ENCODE data around the gene ESX1.

Gene ESX1

DNA sequence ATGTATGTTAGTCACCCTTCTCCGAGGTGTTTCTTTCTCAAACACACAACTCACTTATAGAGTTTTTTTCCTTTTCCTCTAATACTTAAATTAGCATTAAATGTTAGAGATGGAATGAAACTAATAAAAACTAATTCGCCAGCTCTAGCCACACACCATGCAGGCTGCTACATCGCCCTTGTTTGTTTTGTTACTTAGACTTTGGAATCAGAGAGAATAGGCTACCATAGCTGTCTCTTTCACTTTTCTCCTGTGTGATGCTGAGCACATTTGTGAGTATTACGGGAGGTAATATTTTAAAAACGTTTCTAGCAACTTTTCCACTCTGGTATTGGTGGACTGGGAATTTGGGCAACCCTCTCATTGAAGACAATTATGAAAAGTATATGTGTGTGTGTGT, 43.5 kb downstream of the ESX1 start:
- Histone ChIP-seq H3K9me3 (ENCODE audit: severe bottlenecking) (no peaks in the 10 kb centered on the region), H3K27ac (ENCODE audit: poor library complexity, severe bottlenecking) (no peak overlapping the region), H3K4me3 (ENCODE audit: severe bottlenecking) (no peak overlapping the region), H3K27me3 (ENCODE audit: insufficient read depth, poor library complexity, severe bottlenecking) (no peaks in the 10 kb centered on the region), H3K36me3 (ENCODE audit: low read depth) (no peaks in the 10 kb centered on the region), H3K4me1 (ENCODE audit: insufficient read depth, poor library complexity, severe bottlenecking) (no peaks in the 10 kb centered on the region)
- no peak for DNase-seq (ENCODE audit: low spot score)
- ATAC-seq (ENCODE audit: low read depth): no peak
- TF ChIP-seq CTCF (IDR thresholded peaks at IDR 0.05; ENCODE audit: poor library complexity, severe bottlenecking): no peak

DNA sequence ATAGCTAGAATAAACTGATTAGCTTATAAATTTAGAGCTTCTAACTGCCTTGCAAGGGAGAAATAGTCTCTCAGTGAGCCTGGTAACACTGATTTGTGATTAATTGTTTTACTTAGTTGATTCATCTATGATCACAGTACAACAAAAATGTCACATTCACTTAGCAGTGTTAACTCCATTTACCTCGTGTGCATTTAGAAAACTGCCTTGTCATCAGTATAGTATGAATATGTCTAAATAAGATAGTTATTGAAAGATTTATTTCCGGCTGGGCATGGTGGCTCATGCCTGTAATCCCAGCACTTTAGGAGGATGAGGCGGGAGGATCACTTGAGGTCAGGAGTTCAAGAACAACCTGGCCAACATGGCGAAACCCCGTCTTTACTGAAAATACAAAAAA, 49.2 kb downstream of the ESX1 start:
- no peaks in the 10 kb centered on the region for H3K4me1 ChIP-seq (ENCODE audit: insufficient read depth, poor library complexity, severe bottlenecking)
- no peaks in the 10 kb centered on the region for H3K36me3 ChIP-seq (ENCODE audit: low read depth)
- no peaks in the 10 kb centered on the region for H3K9me3 ChIP-seq (ENCODE audit: severe bottlenecking)
- H3K4me3 ChIP-seq (ENCODE audit: severe bottlenecking): no peak overlapping the region
- no peak for TF ChIP-seq CTCF (IDR thresholded peaks at IDR 0.05; ENCODE audit: poor library complexity, severe bottlenecking)
- DNase-seq (ENCODE audit: low spot score): no peak
- H3K27ac ChIP-seq (ENCODE audit: poor library complexity, severe bottlenecking): no peak overlapping the region
- ATAC-seq (ENCODE audit: low read depth): no peak
- no peaks in the 10 kb centered on the region for H3K27me3 ChIP-seq (ENCODE audit: insufficient read depth, poor library complexity, severe bottlenecking)

All from RWPE2 (cell line).